SK-N-DZ (cell line): Measurements from ENCODE around the gene GRK1.
A peak's percentile ranks its signal among the peaks of the same experiment; 100 is the strongest.

ENCODE experiments used
- DNase-seq: peaks from one replicate; pipeline ENCODE4 v3.0.0-alpha.2; 2015; ENCODE audit warnings: low spot score

Gene GRK1

GRCh38 chr13:113775451-113776145 is 108.6 kb downstream of the GRK1 start:
- no peak for DNase-seq

DNA sequence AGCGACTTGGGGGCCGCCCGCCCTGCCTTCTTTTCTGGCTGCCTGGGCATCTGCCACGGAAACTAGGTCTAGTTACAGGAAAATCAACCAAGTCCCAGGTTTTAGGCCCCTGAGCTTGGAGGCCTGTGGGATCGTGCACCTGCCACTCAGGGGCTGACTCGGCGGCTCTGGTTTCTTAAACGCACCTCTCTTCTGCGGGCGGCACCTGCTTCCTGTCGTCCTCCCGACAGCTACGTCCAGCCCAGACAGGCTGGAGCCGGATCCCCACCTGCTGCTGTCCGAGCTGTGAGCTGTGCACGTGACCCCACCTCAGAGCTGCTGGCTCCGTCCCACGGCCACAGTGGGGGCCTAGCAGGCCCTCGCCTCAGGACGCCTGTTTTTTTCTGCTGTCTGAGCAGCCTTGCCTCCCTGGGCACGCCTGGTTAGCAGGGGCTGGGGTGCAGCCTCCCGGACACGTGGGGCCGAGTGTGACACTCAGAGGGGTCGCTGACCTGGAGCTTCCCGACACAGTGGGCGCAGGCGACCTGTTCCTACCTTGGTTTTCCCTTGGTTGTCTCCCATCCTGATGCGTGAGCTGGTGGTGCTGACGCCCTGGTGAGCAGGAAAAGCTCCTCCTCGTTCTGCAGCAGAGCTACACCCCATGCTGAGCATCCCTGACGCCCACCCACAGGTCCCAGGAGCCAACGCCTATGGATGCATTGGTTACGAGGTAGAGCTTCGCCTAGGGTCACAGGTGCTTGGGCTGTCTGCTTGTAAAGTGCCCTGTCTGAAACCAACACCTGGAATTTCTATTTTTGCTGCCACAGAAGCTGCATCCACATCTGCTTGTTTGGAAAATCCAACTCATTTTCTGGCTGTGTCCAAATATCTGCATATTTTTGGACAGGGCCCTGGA is 109.5 kb downstream of the GRK1 start:
- DNase-seq = peak; percentile 24

DNA sequence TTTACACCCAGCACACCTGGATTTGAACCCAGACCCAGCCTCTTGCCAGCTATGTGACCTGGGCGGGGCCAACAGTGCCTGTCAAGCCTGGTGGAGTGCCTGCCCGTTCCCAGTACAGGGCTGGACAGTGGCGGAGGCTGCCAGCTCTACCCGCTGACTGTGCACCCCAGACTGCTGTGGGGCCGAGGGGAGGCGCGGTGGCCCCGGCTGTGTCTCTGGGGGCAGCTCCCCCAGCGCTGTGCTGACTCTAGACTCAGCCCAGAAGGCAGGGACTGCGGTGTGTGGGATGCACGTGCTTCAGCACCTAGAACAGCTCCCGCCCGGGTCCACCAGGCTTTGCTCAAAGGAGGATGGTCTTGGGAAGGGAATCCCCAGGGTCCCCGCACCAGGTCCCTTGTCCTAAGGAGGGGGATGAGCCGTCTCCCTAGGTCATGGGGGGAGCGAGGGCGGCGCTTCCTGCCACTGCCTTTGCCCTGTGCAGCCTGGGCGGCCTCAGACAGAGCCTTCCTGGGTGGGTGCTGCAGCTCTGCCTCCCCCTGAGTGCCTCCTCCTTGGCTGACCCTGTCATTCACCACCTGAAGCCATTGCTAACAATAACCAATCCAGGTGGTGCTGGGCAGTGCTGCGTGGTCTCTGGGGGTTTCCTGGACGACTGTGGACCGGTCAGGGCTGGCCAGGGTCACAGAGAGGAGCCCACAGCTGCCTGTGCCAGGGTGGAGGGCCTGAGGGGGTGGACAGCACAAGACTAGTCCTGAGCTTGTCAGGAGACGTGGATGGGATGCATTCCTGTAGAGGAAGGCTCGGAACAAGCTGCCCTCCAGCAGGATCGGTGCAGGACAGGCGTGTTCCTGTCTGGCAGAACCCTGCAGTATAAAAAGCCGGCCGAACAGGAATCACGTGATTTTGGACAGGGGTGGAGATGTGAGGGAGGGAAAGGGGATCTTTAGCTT is 110.6 kb downstream of the GRK1 start:
- no peak for DNase-seq

DNA sequence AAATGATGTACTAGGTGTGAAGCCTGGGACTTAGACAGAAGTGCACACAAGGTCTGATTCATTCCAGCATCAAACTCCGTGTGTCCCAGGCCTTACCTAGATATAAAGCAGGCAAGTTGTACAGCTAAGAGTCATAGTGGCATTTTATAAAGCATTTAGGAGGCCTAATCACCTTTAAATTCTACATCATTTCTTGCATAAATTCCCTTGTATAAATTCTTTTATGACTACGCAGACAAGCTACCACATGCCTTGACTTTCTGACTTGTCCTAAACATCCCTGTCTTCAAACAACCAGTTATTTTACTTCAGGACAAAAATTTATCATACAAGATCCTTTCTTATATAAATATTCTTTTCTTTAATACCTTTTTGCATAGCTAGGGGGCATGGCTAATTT is 114.6 kb downstream of the GRK1 start:
- DNase-seq = no peak

DNA sequence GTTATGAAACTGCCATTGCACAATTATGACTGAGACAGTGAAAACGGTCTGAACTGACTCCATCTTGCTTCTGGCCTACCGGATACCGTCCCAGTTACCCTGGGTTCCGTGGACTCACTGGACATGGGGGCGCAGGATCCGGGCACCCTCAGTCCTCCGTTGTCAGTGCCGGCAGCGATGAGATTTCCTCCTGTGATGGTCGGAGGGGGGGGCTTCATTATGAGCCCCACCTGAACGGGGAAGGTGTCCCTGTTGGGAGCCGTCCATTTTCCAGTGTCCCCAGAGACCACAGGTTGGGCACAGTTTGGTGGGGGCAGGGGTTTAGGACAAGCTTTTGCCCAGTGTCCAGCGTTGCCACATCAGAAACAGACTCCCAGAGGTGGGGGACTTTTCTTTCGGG is 115.5 kb downstream of the GRK1 start:
- DNase-seq = no peak

GRCh38 chr13:113783200-113783881 is 116.3 kb downstream of the GRK1 start:
- no peak for DNase-seq

DNA sequence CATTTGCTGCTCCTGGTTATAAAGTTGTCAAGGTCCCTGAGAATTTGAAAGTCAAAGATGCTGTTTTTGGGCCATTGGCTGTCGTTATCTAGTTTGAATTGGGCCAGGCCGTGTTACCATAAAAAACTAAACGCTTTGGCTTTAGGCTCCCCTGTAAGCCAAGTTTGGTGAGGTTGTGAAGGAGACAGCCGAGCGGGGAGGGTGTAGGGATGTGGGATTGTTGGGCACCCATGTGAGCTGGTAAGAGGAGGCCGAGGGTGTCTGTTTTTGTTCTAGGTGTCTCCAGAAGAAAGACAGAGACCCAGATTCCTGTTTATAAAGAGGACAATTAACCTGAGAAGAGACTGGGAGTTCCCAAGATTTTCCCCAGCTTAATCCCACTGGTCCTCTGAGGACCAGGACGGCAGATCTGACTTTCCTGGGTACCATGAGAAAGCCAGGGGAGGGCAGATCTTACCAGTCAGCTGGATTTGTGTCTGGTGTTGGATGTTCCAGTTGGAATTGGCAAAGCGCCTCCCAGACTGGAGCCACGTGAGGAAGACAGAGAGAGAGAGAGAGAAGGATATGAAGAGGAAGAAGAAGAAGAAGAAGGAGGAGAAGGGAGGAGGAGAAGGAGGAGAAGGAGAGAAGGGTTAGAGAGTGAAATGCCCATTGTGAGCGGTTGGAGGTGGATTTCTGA is 117.1 kb downstream of the GRK1 start:
- DNase-seq = no peak

GRCh38 chr13:113784645-113785024 is 117.6 kb downstream of the GRK1 start:
- no peak for DNase-seq

DNA sequence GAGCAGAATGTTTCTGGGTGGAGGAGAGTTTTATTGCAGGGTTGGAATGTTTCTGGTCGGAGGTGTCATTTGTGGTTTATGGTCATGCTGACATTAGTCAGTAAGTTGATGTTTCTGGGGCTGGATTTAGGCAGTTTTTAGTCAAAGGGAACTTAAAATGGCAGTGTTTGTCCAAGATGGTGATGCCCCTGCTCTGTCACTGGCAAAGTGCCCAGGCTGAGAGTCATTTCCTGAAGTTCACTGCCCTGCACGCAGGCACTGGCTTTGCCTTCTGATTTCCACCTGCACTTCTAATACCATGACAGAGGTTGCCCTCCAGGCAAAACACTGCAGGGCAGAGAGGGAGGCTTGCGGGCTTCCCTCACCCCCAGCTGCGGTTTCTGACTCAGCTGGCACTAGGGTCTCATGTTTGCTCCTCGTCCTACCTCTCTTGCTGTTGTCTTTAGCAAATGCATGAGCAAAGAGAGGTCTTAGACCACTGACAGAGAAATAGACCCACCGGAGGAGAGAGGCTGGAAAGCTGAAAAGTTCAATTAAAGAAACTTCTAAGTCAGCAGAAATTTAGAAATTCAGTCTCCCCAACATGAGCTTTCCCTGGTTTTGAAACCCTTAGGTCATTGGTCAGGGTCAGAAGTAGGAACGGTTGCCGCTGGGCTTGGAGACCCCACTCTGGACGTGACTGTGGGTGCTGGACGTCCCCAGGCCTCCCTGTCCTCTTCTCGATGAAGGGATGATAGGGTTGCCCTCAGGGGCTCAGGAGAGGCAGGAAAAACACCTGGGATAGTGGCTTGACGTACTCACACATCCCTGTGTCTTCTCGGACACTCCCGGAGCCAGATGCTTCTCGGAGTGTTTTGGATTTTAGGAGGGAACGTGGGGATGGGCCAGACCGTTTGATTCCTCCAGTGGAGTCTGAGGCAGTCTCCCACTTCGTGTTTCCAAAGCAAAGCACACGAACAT is 118.3 kb downstream of the GRK1 start:
- DNase-seq = no peak

- DNase-seq = no peak
Measured at GRCh38 chr13:113786262-113786841, 119.3 kb downstream of the GRK1 start.
